Astrocyte (in vitro differentiated cells and primary cell): Measurements from ENCODE around the gene RAVER1. TPM values are rescaled to one million over a fixed set of nuclear protein-coding genes. Genes with fewer than 3 reads are reported as not detected.

Experiments
- DNase-seq: peaks from one replicate; pipeline ENCODE4 v3.0.0-alpha.2; 2010; ENCODE audit warnings: low read depth
- FAIRE-seq: peaks from 2 replicates; lab custom pipeline; 2011; peaks lifted over from hg19 to GRCh38; lab: Jason Lieb, UNC
- H2AFZ ChIP-seq: 2 replicates; pipeline ENCODE4 v1.6.0; 2012; ENCODE audit warnings: low read depth, low read length, inconsistent platforms
- H3K27ac ChIP-seq: 2 replicates; pipeline ENCODE4 v1.5.1; 2011; ENCODE audit warnings: low read depth, low read length, inconsistent platforms
- H3K27me3 ChIP-seq: 2 replicates; pipeline ENCODE4 v1.6.0; 2011; ENCODE audit warnings: low read length, inconsistent platforms; ENCODE audit not compliant: insufficient read depth
- H3K36me3 ChIP-seq: 2 replicates; pipeline ENCODE4 v1.5.1; 2011; ENCODE audit warnings: low read length, inconsistent platforms; ENCODE audit not compliant: insufficient read depth
- H3K4me1 ChIP-seq: 2 replicates; pipeline ENCODE4 v1.5.1; 2011; ENCODE audit warnings: low read length, inconsistent platforms; ENCODE audit not compliant: insufficient read depth
- H3K4me2 ChIP-seq: 2 replicates; pipeline ENCODE4 v1.6.0; 2012; ENCODE audit warnings: low read length, inconsistent platforms
- H3K4me3 ChIP-seq: 2 replicates; pipeline ENCODE4 v1.5.1; 2011; ENCODE audit warnings: low read depth, mild to moderate bottlenecking, low read length, inconsistent platforms; ENCODE audit not compliant: insufficient read depth
- H3K79me2 ChIP-seq: 2 replicates; pipeline ENCODE4 v1.6.0; 2012; ENCODE audit warnings: mild to moderate bottlenecking, low read length, inconsistent platforms; ENCODE audit not compliant: insufficient read depth
- H3K9ac ChIP-seq: 2 replicates; pipeline ENCODE4 v1.6.0; 2012; ENCODE audit warnings: mild to moderate bottlenecking, low read length, inconsistent platforms
- H3K9me3 ChIP-seq: 2 replicates; pipeline ENCODE4 v1.5.1; 2012; ENCODE audit warnings: low read depth, mild to moderate bottlenecking, low read length, inconsistent platforms; ENCODE audit not compliant: insufficient read depth
- H4K20me1 ChIP-seq: 2 replicates; pipeline ENCODE4 v1.6.0; 2012; ENCODE audit warnings: low read length, inconsistent platforms; ENCODE audit not compliant: insufficient read depth
- H3K27ac Mint-ChIP-seq: one replicate; pipeline ENCODE4 v1.8.0; 2021; ENCODE audit warnings: mild to moderate bottlenecking, mixed read lengths; ENCODE audit not compliant: unreplicated experiment
- H3K27me3 Mint-ChIP-seq: one replicate; pipeline ENCODE4 v1.8.0; 2021; ENCODE audit warnings: low read depth, mixed read lengths; ENCODE audit not compliant: unreplicated experiment
- H3K36me3 Mint-ChIP-seq: one replicate; pipeline ENCODE4 v1.8.0; 2021; ENCODE audit warnings: low read depth, mixed read lengths; ENCODE audit not compliant: unreplicated experiment
- H3K4me1 Mint-ChIP-seq: one replicate; pipeline ENCODE4 v1.8.0; 2021; ENCODE audit warnings: low read depth, mixed read lengths; ENCODE audit not compliant: unreplicated experiment
- H3K4me3 Mint-ChIP-seq: one replicate; pipeline ENCODE4 v1.8.0; 2021; ENCODE audit warnings: mild to moderate bottlenecking, moderate library complexity, mixed read lengths; ENCODE audit not compliant: unreplicated experiment
- H3K9me3 Mint-ChIP-seq: one replicate; pipeline ENCODE4 v1.8.0; 2021; ENCODE audit warnings: mild to moderate bottlenecking, mixed read lengths; ENCODE audit not compliant: unreplicated experiment
- EZH2 ChIP-seq: IDR thresholded peaks from 2 replicates; pipeline ENCODE4 v1.6.1; 2012; ENCODE audit warnings: mild to moderate bottlenecking, low read length, inconsistent platforms; ENCODE audit not compliant: insufficient read depth
- total RNA-seq: library from RNA; stranded (reverse); gene quantifications from 2 replicates; pipeline ENCODE4 v1.2.1, GENCODE V29; 2021
- TF ChIP-seq, protein P1 (sequence below): IDR thresholded peaks from 2 replicates; pipeline ENCODE4 v1.5.1; 2011; ENCODE audit warnings: low read depth, mild to moderate bottlenecking, inconsistent platforms, low read length, moderate library complexity; ENCODE audit not compliant: insufficient read depth

RAVER1 gene
- total RNA-seq, 1 donor from 2014 or later = 29.6 TPM

DNA sequence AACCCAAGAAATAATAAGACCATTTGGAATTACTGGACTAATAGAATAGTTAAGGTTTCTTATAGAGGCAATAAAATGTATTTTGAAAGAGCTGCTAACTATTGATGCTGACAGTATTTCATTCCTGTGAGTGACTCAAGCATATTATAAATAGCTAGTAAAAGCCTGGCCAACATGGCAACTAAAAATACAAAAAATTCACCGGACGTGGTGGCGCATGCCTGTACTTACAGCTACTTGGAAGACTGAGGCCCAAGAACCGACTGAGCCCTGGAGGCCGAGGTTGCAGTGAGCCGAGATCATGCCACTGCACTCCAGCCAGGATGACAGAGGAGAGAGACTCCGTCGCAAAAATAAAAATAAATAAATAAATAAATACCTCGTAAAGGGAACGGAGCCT lies 11.5 kb upstream of the RAVER1 start:
- no peak for FAIRE-seq
- TF ChIP-seq EZH2 = no peak
- TF ChIP-seq, protein P1, sequence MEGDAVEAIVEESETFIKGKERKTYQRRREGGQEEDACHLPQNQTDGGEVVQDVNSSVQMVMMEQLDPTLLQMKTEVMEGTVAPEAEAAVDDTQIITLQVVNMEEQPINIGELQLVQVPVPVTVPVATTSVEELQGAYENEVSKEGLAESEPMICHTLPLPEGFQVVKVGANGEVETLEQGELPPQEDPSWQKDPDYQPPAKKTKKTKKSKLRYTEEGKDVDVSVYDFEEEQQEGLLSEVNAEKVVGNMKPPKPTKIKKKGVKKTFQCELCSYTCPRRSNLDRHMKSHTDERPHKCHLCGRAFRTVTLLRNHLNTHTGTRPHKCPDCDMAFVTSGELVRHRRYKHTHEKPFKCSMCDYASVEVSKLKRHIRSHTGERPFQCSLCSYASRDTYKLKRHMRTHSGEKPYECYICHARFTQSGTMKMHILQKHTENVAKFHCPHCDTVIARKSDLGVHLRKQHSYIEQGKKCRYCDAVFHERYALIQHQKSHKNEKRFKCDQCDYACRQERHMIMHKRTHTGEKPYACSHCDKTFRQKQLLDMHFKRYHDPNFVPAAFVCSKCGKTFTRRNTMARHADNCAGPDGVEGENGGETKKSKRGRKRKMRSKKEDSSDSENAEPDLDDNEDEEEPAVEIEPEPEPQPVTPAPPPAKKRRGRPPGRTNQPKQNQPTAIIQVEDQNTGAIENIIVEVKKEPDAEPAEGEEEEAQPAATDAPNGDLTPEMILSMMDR = no peak
- Histone ChIP-seq H3K4me1 (peaks cover 3% of the 10 kb centered on the region), H2AFZ (no peak overlapping the region), H3K4me2 (no peak overlapping the region), H3K27ac (no peak overlapping the region), H4K20me1 (no peaks in the 10 kb centered on the region), H3K36me3 (peaks cover 2% of the 10 kb centered on the region), H3K27me3 (no peaks in the 10 kb centered on the region), H3K9ac (no peak overlapping the region), H3K4me3 (no peak overlapping the region), H3K79me2 (no peaks in the 10 kb centered on the region), H3K9me3 (no peaks in the 10 kb centered on the region)
- H3K4me1 Mint-ChIP-seq = no peaks in the 10 kb centered on the region
- no peaks in the 10 kb centered on the region for H3K36me3 Mint-ChIP-seq
- H3K27me3 Mint-ChIP-seq = peaks cover 2% of the 10 kb centered on the region
- H3K27ac Mint-ChIP-seq = no peak overlapping the region
- no peak for DNase-seq
- no peak overlapping the region for H3K4me3 Mint-ChIP-seq
- H3K9me3 Mint-ChIP-seq = no peaks in the 10 kb centered on the region

GRCh38 chr19:10343495-10343894 lies 10.2 kb upstream of the RAVER1 start:
- H3K4me1 Mint-ChIP-seq = no peaks in the 10 kb centered on the region
- H3K27me3 Mint-ChIP-seq = peaks cover 9% of the 10 kb centered on the region
- Histone ChIP-seq H3K27ac (no peak overlapping the region), H2AFZ (no peak overlapping the region), H3K4me3 (no peak overlapping the region), H3K79me2 (no peaks in the 10 kb centered on the region), H3K9me3 (no peaks in the 10 kb centered on the region), H3K4me1 (peaks cover 3% of the 10 kb centered on the region), H3K9ac (no peak overlapping the region), H3K4me2 (no peak overlapping the region), H4K20me1 (no peaks in the 10 kb centered on the region), H3K27me3 (no peaks in the 10 kb centered on the region), H3K36me3 (no peaks in the 10 kb centered on the region)
- FAIRE-seq = no peak
- no peak overlapping the region for H3K27ac Mint-ChIP-seq
- H3K4me3 Mint-ChIP-seq = no peak overlapping the region
- no peak for DNase-seq
- no peak for TF ChIP-seq EZH2
- TF ChIP-seq, protein P1 = no peak
- H3K9me3 Mint-ChIP-seq = no peaks in the 10 kb centered on the region
- no peaks in the 10 kb centered on the region for H3K36me3 Mint-ChIP-seq

DNA sequence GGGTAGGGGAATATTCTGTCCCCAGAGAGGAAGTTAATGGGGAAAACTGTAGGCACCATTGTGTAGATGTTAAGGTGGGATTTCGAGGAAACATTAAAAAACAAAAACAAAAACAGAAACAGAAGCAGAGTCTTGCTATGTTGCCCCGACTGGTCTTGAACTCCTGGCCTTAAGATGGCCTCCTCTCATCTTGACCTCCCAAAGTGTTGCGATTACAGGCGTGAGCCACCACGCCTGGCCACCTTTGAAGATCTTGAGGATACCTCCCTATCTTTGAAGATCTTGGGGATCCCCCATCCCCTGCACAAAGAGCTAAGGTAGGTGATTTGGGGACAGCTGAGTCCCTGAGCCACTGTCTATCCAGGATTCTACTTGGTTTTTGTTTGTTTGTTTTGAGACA lies 6.6 kb upstream of the RAVER1 start:
- FAIRE-seq = no peak
- no peaks in the 10 kb centered on the region for H3K9me3 ChIP-seq
- Mint-ChIP-seq H3K9me3 (no peaks in the 10 kb centered on the region), H3K27me3 (peaks cover 11% of the 10 kb centered on the region), H3K4me1 (no peaks in the 10 kb centered on the region), H3K4me3 (no peak overlapping the region), H3K36me3 (no peaks in the 10 kb centered on the region), H3K27ac (no peak overlapping the region)
- H2AFZ ChIP-seq = no peak overlapping the region
- TF ChIP-seq, protein P1 = no peak
- TF ChIP-seq EZH2 = no peak
- no peak overlapping the region for H3K27ac ChIP-seq
- H3K27me3 ChIP-seq = no peaks in the 10 kb centered on the region
- no peak for DNase-seq
- no peak overlapping the region for H3K4me3 ChIP-seq
- H3K9ac ChIP-seq = no peak overlapping the region
- H3K4me2 ChIP-seq = no peak overlapping the region
- no peaks in the 10 kb centered on the region for H4K20me1 ChIP-seq
- peaks cover 3% of the 10 kb centered on the region for H3K4me1 ChIP-seq
- H3K79me2 ChIP-seq = no peaks in the 10 kb centered on the region
- H3K36me3 ChIP-seq = no peaks in the 10 kb centered on the region
